SK-N-SH treated with all-trans-retinoic acid at 6 μM for 48 hours (cell line): ENCODE measurements around the gene ZNF674.
"Not testable (repeated sequence)": the region's sequence is repeated elsewhere in the genome, so short reads cannot be mapped to it uniquely, and the experiment has no call there.

Experiments
- ATAC-seq: fragments of 200-7000 bp; cut with Tn5 transposase; 3 replicates; pipeline ENCODE4 v1.9.1; 2020; ENCODE audit warnings: mild to moderate bottlenecking, moderate library complexity
- BACH2 ChIP-seq: fragments of 250-450 bp; sonication (Bioruptor Pico); IDR thresholded peaks from 2 replicates; pipeline ENCODE4 v1.9.0; 2021; ENCODE audit warnings: mild to moderate bottlenecking, borderline replicate concordance
- CREB5 ChIP-seq: fragments of 250-450 bp; sonication (Bioruptor Pico); IDR thresholded peaks from 2 replicates; pipeline ENCODE4 v1.5.1; 2020; ENCODE audit warnings: low read depth, mild to moderate bottlenecking, moderate library complexity
- ESRRG ChIP-seq: fragments of 250-450 bp; sonication (Bioruptor Pico); IDR thresholded peaks from 2 replicates; pipeline ENCODE4 v1.6.1; 2021; ENCODE audit warnings: mild to moderate bottlenecking
- ISL1 ChIP-seq: fragments of 250-450 bp; sonication (Bioruptor Pico); IDR thresholded peaks from 2 replicates; pipeline ENCODE4 v2.1.2; 2022; ENCODE audit warnings: mild to moderate bottlenecking, moderate library complexity
- PATZ1 ChIP-seq: fragments of 250-450 bp; sonication (Bioruptor Pico); IDR thresholded peaks from 2 replicates; pipeline ENCODE4 v1.8.0; 2020; ENCODE audit warnings: mild to moderate bottlenecking, moderate library complexity, borderline replicate concordance
- PPARA ChIP-seq: fragments of 250-450 bp; sonication (Bioruptor Pico); IDR thresholded peaks from 2 replicates; pipeline ENCODE4 v1.5.0; 2020; ENCODE audit warnings: mild to moderate bottlenecking, borderline replicate concordance
- TCF4 ChIP-seq: fragments of 250-450 bp; sonication (Bioruptor Pico); IDR thresholded peaks from 2 replicates; pipeline ENCODE4 v1.8.0; 2021; ENCODE audit warnings: mild to moderate bottlenecking, moderate library complexity, borderline replicate concordance
- TOX ChIP-seq: fragments of 250-450 bp; sonication (Bioruptor Pico); IDR thresholded peaks from 2 replicates; pipeline ENCODE4 v1.8.0; 2021; ENCODE audit warnings: mild to moderate bottlenecking, moderate library complexity, borderline replicate concordance
- TSHZ2 ChIP-seq: fragments of 250-450 bp; sonication (Bioruptor Pico); IDR thresholded peaks from 2 replicates; pipeline ENCODE4 v1.5.0; 2020; ENCODE audit warnings: mild to moderate bottlenecking, moderate library complexity
- ZC3H10 ChIP-seq: fragments of 250-450 bp; sonication (Bioruptor Pico); IDR thresholded peaks from 2 replicates; pipeline ENCODE4 v1.5.1; 2021; ENCODE audit warnings: mild to moderate bottlenecking, moderate library complexity
- ZFP3 ChIP-seq: fragments of 250-450 bp; sonication (Bioruptor Pico); IDR thresholded peaks from 2 replicates; pipeline ENCODE4 v1.5.0; 2020; ENCODE audit warnings: mild to moderate bottlenecking, moderate library complexity
- ZFP30 ChIP-seq: fragments of 450-650 bp; formaldehyde crosslinking; IDR thresholded peaks from 2 replicates; pipeline ENCODE4 v1.5.0; 2022; ENCODE audit warnings: mild to moderate bottlenecking, moderate library complexity
- ZNF70 ChIP-seq: fragments of 450-650 bp; formaldehyde crosslinking; IDR thresholded peaks from 2 replicates; pipeline ENCODE4 v1.5.0; 2020; ENCODE audit warnings: mild to moderate bottlenecking, moderate library complexity
- ZNF8 ChIP-seq: fragments of 450-650 bp; formaldehyde crosslinking; IDR thresholded peaks from 2 replicates; pipeline ENCODE4 v1.5.0; 2020; ENCODE audit warnings: mild to moderate bottlenecking, moderate library complexity
- TF ChIP-seq, protein P1 (sequence below): fragments of 250-450 bp; sonication (Bioruptor Pico); IDR thresholded peaks from 2 replicates; pipeline ENCODE4 v1.5.1; 2021; ENCODE audit warnings: mild to moderate bottlenecking, moderate library complexity

ZNF674 gene

DNA sequence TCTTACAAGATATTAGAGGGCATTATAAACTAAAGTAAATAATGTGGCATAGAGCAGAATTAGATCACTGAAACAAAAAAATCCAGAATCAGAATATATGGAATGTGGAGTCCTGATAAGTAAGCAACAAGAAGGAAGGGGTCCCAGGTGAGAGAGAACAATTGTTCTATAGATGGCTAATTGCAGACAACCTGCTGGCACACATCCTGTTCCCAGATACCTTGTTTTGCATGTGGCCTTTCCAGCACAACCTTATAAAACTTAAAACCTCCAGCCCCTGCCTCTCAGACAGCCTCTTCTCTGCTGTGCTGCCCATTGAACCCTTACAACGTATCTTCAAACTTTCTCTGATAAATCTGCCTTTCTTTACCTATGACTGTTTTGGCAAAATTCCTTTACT lies 4.7 kb upstream of the ZNF674 start:
- TF ChIP-seq ZC3H10, result no peak
- TF ChIP-seq PPARA, result no peak
- no peak for TF ChIP-seq ZNF8 (CRISPR knock-in tag)
- TF ChIP-seq ISL1 (CRISPR knock-in tag), result no peak
- TF ChIP-seq TOX (CRISPR knock-in tag), result no peak
- no peak for TF ChIP-seq BACH2
- TF ChIP-seq ZFP3 (CRISPR knock-in tag), result no peak
- TF ChIP-seq, protein P1, sequence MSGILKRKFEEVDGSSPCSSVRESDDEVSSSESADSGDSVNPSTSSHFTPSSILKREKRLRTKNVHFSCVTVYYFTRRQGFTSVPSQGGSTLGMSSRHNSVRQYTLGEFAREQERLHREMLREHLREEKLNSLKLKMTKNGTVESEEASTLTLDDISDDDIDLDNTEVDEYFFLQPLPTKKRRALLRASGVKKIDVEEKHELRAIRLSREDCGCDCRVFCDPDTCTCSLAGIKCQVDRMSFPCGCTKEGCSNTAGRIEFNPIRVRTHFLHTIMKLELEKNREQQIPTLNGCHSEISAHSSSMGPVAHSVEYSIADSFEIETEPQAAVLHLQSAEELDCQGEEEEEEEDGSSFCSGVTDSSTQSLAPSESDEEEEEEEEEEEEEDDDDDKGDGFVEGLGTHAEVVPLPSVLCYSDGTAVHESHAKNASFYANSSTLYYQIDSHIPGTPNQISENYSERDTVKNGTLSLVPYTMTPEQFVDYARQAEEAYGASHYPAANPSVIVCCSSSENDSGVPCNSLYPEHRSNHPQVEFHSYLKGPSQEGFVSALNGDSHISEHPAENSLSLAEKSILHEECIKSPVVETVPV (CRISPR knock-in tag), result no peak
- no peak for TF ChIP-seq PATZ1
- no peak for TF ChIP-seq TSHZ2 (CRISPR knock-in tag)
- no peak for ATAC-seq

GRCh38 chrX:46547857-46548256 lies 2.6 kb upstream of the ZNF674 start:
- TF ChIP-seq ISL1 (CRISPR knock-in tag) (no peak), CREB5 (CRISPR knock-in tag) (no peak), ZNF70 (CRISPR knock-in tag) (no peak), ZFP3 (CRISPR knock-in tag) (no peak), PATZ1 (no peak), TCF4 (CRISPR knock-in tag) (no peak), TSHZ2 (CRISPR knock-in tag) (no peak), ZFP30 (no peak)
- no peak for ATAC-seq

- ATAC-seq, result not testable (repeated sequence)
Observed at GRCh38 chrX:46544527-46544926, 694 bp downstream of the ZNF674 start.

DNA sequence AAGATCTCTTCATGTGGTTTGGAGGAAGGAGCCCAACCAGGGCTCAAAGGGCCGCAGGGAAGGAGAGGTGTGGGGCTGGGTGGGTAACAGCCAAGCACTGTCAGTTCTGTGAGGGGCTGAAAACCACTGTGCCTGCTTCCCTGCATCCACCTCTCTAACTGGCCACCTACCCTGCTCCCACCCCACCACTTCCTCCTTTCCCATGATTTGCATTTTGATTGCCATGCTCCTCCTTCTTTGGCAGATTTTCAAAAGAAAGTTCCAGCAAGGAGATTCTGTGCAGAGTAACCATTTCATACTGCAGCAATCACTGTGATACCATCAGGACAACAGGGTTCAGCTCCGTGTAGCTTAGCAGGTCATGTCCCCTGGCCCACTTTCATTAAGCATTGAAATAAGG lies 1.8 kb downstream of the ZNF674 start:
- TF ChIP-seq ESRRG (CRISPR knock-in tag), result no peak
- TF ChIP-seq BACH2, result no peak
- ATAC-seq, result no peak
